Measurements from ENCODE around the gene CNTNAP1. TPM values are rescaled to one million over a fixed set of nuclear protein-coding genes. Genes with fewer than 3 reads are reported as not detected.

Gene CNTNAP1
- total and polyA plus RNA-seq, 3 donors from 2014 or later: 6.0 to 10.3 (median 9.0) TPM

DNA sequence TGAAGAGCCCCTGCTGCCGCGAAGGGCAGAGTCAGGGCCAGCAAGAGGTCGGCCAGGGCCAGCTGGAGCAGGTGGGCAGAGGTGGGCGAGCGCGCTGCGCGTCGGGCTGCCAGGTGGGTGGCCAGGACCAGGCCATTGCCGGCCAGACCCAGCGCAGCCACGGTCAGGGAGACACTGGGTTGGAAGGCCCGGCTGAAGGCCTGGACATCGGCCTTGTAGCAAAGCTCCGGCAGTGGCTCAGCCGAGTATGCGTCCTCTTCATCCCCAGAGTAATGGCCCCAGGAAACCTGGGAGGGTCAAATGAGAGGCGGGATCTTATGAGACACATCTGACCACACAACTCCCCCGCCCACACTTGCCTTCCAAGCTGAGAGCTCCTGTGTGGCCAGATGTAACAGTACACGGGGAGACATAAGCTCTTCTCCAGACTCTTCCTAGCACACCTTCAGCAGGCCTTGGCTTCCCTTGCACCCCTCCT is 2.0 kb upstream of the CNTNAP1 start:
- H3K4me1 ChIP-seq: peaks cover 61% of the 10 kb centered on the region
- intact Hi-C loops (cut with DNase I; ENCODE audit: low total_unique reads): no loop called here
- H3K4me3 ChIP-seq: peak overlapping the region; percentile 31 to 89
- peak; percentile 53 for DNase-seq
- no peaks in the 10 kb centered on the region for H3K27me3 ChIP-seq
- H3K27ac ChIP-seq: peak overlapping the region; percentile 95 to 96
- no peaks in the 10 kb centered on the region for H3K9me3 ChIP-seq
- TF ChIP-seq, protein P1, sequence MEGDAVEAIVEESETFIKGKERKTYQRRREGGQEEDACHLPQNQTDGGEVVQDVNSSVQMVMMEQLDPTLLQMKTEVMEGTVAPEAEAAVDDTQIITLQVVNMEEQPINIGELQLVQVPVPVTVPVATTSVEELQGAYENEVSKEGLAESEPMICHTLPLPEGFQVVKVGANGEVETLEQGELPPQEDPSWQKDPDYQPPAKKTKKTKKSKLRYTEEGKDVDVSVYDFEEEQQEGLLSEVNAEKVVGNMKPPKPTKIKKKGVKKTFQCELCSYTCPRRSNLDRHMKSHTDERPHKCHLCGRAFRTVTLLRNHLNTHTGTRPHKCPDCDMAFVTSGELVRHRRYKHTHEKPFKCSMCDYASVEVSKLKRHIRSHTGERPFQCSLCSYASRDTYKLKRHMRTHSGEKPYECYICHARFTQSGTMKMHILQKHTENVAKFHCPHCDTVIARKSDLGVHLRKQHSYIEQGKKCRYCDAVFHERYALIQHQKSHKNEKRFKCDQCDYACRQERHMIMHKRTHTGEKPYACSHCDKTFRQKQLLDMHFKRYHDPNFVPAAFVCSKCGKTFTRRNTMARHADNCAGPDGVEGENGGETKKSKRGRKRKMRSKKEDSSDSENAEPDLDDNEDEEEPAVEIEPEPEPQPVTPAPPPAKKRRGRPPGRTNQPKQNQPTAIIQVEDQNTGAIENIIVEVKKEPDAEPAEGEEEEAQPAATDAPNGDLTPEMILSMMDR (IDR thresholded peaks at IDR 0.05): no peak
- no peak for TF ChIP-seq POLR2A (IDR thresholded peaks at IDR 0.05)
- WGBS, 2 donors: 20 to 40% methylated on average over 2 to 20 of the region's 20 CpGs
- no peaks in the 10 kb centered on the region for H3K36me3 ChIP-seq (ENCODE audit: low read depth, missing control alignments)

DNA sequence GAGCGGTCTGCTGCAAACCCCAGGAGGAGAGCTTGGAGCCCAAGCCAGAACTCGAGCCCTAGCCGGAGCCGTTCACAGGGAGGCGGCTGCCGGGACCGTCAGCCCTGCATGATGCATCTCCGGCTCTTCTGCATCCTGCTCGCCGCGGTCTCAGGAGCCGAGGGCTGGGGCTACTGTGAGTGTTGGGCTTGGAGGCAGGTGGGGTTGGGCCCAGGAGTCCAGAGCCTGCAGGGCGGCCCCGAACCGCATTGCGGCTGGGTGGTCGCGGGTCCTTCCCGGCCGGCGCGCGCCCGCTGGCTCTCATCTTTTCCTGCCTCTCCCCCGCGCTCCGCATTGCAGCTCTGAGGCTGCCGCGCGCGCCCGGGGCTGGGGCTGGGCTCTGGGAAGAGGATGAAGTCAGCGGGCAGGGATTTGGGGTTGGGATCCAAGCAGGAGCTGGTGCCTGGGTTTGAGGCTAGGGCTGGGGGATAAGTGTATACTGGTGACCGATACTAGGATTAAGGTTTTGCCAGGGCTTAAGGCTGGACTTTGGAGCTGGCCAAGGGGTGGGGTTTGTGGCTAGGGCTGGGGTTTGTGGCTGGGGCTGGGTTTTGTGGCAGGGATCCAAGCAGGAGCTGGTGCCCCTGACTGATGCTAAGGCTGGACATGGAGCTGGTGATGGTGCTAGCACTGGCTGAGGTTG is 532 bp downstream of the CNTNAP1 start:
- Histone ChIP-seq H3K27ac (peak overlapping the region; percentile 51 to 66), H3K27me3 (no peaks in the 10 kb centered on the region), H3K9me3 (no peaks in the 10 kb centered on the region), H3K4me1 (peaks cover 54% of the 10 kb centered on the region), H3K36me3 (ENCODE audit: low read depth, missing control alignments) (no peaks in the 10 kb centered on the region), H3K4me3 (peak overlapping the region; percentile 6 to 55)
- intact Hi-C loops (cut with DNase I; ENCODE audit: low total_unique reads): no loop called here
- DNase-seq: peak; percentile 55
- WGBS, 2 donors: 0% methylated on average over 22 to 34 of the region's 34 CpGs
- TF ChIP-seq, protein P1 (IDR thresholded peaks at IDR 0.05): no peak
- no peak for TF ChIP-seq POLR2A (IDR thresholded peaks at IDR 0.05)

DNA sequence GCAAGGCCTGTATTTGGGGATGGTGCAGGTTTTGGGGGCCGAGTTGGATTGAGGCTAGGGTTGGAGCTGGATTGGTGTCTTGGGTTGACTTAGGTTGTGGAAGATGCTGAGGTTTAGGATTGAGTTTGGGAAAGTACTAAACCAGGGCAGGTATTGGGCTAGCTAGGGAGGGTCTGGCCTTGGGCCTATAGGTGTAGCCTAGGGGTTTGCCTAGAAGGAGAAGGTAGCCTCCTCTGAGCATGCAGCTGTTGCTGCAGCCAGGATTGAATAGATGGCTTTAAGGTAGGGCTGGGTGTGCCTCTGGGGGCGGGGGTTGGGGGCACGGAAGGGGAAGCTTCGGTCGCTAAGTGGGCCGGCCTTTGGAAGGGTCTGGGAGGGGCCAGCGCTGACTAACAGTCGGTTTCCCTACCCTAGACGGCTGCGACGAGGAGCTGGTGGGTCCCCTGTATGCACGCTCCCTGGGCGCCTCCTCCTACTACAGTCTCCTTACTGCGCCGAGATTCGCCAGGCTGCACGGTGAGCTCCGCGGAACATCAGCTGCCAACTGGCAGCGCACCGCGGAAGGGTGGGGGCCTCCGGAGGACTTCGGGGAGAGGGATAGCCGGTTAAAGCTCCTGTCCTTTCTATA is 1.2 kb downstream of the CNTNAP1 start:
- no peaks in the 10 kb centered on the region for H3K27me3 ChIP-seq

DNA sequence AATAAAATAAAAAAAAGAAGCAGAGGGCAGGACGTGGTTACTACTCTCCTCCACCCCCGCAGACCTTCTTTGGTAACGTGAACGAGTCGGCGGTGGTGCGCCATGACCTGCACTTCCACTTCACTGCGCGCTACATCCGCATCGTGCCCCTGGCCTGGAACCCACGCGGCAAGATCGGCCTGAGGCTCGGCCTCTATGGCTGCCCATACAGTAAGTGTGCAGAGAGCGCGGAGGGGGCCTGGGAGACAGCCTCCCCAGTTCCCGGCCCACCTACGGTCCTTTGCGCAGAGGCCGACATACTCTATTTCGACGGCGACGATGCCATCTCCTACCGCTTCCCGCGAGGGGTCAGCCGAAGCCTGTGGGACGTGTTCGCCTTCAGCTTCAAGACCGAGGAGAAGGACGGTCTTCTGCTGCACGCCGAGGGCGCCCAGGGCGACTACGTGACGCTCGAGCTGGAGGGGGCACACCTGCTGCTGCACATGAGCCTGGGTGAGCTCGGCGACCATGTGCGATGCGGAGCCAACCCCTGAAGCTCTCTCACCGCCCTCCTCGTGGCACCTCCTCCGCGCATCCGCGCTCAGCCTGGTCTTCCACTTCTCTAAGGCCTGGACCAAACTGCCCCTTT is 2.7 kb downstream of the CNTNAP1 start:
- no peak overlapping the region for H3K27ac ChIP-seq
- intact Hi-C loops (cut with DNase I; ENCODE audit: low total_unique reads): no loop called here
- no peaks in the 10 kb centered on the region for H3K36me3 ChIP-seq (ENCODE audit: low read depth, missing control alignments)
- H3K4me1 ChIP-seq: peaks cover 38% of the 10 kb centered on the region
- H3K27me3 ChIP-seq: no peaks in the 10 kb centered on the region
- no peaks in the 10 kb centered on the region for H3K9me3 ChIP-seq
- 78 to 80% methylated on average over 31 to 50 of the region's 50 CpGs for WGBS, 2 donors
- DNase-seq: no peak
- TF ChIP-seq POLR2A (IDR thresholded peaks at IDR 0.05): no peak
- TF ChIP-seq, protein P1 (IDR thresholded peaks at IDR 0.05): no peak
- H3K4me3 ChIP-seq: no peak overlapping the region

More for the DNA sequence above, 1.2 kb downstream of the CNTNAP1 start:
- no peak overlapping the region for H3K4me3 ChIP-seq
- TF ChIP-seq POLR2A (IDR thresholded peaks at IDR 0.05): no peak
- TF ChIP-seq, protein P1 (IDR thresholded peaks at IDR 0.05): no peak
- WGBS, 2 donors: 13 to 24% methylated on average over 6 to 22 of the region's 25 CpGs
- peaks cover 53% of the 10 kb centered on the region for H3K4me1 ChIP-seq
- no peak for DNase-seq
- H3K27ac ChIP-seq: no peak overlapping the region
- intact Hi-C loops (cut with DNase I; ENCODE audit: low total_unique reads): no loop called here
- H3K36me3 ChIP-seq (ENCODE audit: low read depth, missing control alignments): no peaks in the 10 kb centered on the region
- H3K9me3 ChIP-seq: no peaks in the 10 kb centered on the region
